Measurements from ENCODE around the gene RNF213. TPM values are rescaled to one million over a fixed set of nuclear protein-coding genes. Genes with fewer than 3 reads are reported as not detected.
A peak's percentile ranks its signal among the peaks of the same experiment; 100 is the strongest.

RNF213 gene
- total RNA-seq, 1 donor from 2014 or later, result 168 TPM

DNA sequence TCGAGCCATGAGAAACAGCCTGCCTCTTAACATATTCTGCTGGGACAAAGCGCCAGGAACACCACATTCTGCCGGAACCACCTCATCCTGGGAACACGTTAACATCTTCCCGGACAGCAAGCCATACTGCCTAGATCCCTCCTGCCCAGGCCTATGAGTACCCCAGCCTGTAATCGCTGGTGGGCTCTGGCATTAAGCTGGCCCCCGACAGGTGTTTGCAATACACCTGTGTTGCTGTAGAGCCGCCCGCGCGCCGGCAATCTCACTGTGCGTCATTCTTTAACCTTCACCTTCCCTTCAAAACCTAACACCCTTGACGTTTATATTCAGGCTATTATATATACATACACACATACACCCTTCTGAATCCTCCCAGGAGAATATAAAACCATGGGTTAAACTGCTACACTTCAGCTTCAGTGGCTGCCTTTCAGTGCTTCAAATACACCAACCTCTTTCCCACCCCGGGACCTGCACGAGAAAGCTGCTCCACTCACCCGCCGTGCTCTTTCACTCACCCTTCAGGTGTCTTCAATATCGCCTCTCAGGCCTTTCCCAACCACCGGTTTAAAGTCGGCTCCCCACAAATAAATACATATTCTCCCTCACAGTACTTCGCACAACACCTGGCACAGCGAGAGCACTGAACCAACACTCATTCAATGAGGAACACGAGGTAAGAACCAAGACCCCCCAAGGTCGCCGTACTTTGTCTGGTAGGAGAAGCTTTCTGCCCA is 153.3 kb downstream of the RNF213 start:
- DNase-seq (ENCODE audit: low spot score), result no peak

DNA sequence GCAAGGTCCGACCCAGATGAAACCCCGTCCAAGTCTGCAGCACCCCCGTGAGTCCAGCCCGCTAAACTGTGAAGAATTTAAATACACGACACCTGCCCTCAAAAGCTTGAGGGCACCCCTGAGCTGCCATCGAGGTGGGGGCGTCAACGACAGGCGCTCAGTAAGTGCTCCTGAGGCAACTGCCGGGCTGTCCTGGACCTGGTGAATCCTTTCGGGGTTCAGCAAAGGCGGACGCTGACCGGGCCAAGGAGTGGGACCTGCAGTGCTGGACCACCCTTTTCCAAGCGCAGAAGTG is 153.8 kb downstream of the RNF213 start:
- DNase-seq (ENCODE audit: low spot score), result no peak

- DNase-seq (ENCODE audit: low spot score), result peak; percentile 99
Measured at GRCh38 chr17:80414803-80415625, 154.4 kb downstream of the RNF213 start, which contains the start of gene ENDOV. Gene ENDOV (plus strand): TSS chr17:80415167. CDS start chr17:80415195, 28 bp downstream.

GRCh38 chr17:80415626-80416137 is 155.0 kb downstream of the RNF213 start:
- no peak for DNase-seq (ENCODE audit: low spot score)

- DNase-seq (ENCODE audit: low spot score), result no peak
Measured at GRCh38 chr17:80416260-80416939, 155.7 kb downstream of the RNF213 start.

DNA sequence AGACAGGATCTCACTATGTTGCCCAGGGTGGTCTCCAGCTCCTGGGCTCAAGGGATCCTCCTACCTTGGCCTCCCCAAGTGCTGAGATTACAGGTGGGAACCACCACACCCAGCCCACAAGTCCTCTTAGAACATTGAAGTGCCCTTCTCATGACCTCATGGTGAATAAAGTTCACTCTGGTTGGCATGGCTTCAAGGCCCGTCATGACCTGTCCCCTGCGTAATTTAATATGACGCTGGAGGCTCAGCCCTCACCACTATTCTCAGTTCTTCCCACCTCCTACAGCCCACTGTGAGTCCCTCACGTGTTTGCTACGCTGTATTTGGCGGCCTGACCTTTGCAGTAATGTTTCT is 156.3 kb downstream of the RNF213 start:
- no peak for DNase-seq (ENCODE audit: low spot score)

DNA sequence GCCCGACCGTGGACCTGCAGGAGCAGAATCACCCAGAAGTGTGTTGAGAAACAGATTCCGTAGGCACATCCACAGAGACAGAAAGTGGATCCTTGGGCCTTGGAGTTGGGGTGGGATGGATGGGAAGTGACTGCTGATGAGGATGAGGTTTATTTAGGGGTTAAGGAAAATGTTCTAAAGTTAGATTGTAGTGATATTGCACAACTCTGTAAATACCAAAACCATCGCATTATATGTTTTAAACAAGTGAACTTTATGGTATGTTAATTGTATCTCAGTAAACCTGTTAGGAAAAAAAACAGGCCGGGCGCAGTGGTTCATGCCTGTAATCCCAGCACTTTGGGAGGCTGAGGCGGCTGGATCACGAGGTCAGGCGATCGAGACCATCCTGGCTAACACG is 157.9 kb downstream of the RNF213 start:
- no peak for DNase-seq (ENCODE audit: low spot score)

GRCh38 chr17:80419255-80419654 is 158.6 kb downstream of the RNF213 start:
- no peak for DNase-seq (ENCODE audit: low spot score)

DNA sequence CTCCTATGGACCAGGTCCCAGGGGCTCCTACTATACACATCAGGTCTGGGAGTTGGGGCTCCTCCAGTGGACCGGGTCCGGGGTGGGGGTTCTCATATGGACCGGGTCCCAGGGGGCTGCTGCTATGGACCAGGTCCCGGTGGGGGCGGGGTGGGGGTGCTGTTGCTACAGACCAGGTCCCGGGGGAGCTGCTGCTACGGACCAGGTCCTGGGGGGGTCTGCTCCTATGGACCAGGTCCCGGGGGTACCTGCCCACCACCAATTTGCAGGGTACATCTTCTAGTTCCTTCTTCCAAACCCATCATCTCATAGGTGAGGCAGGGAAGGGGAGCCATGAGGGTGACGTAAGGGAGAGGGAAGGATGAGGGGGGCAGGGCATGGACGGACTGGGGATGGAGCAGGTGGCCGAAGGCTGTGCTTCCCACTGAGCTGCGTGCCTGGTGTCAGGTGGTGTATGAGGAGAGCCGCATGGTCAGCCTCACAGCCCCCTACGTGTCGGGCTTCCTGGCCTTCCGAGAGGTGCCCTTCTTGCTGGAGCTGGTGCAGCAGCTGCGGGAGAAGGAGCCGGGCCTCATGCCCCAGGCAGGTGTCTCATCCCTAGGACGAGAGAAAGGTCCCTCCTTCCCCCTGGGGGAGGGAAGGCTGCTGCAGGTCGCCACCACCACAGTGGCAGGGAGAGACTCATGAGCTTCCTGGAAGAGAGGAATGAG is 160.9 kb downstream of the RNF213 start:
- DNase-seq (ENCODE audit: low spot score), result no peak

DNA sequence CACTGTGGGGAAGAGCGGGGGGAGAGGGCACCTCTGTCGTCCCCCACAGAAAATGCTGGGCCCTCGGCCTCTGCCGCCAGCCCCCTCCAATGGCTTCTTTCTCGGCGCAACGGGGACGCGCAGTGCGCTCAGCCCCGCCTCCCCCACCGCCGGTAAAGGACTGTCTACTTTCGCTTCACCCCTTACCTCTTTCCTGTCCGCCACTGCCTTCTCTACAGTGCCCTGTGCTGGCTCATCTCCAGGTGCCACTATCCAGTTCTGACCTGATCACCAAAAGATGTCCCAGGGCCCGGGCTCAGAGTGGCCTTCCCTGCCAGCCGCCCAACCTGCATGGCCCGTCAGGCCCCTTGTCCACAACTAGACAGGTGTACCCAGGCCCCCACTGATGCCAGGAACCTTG is 161.6 kb downstream of the RNF213 start:
- DNase-seq (ENCODE audit: low spot score), result peak; percentile 77

DNA sequence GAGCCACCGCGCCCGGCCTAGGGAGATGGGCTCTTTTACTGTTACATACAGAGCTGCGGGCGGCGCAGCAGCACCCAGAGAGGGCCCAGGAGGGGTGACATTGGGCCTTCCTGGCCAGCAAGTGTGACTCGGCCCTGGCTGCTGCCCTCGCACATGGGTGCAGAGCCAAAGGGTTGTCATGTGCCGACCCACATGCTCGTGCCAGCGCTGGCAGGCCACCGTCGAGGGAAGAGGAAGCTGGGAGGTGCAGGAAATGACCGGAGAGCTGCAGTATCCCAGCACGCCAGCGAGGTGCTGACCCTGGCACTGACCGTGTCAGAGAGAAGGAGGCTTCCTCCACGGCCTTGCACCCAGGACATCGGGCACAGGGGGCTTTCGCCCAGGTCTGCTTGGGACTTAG is 162.3 kb downstream of the RNF213 start:
- peak; percentile 85 for DNase-seq (ENCODE audit: low spot score)

- peak; percentile 82 for DNase-seq (ENCODE audit: low spot score)
Measured at GRCh38 chr17:80423536-80424225, 163.0 kb downstream of the RNF213 start.

DNA sequence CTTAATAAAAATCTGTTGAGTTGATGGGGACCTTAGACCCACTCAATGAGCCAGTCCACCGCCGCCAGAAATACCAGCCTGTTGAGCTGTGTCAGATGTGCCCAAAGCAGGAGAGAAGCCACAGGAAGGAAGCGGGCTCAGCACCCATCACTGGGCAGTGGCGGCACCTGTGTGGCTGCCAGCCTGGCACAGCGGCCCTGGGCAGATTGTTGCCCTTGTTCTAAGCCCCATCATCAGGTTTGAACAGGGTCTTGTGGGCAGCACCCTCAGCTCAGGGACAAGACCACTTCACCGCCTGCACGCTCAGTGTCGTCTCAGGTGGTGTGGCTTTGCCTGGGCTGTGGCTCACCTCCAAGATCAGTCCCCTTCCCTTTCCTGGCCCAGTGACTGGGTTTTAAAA is 163.6 kb downstream of the RNF213 start:
- DNase-seq (ENCODE audit: low spot score), result no peak

DNA sequence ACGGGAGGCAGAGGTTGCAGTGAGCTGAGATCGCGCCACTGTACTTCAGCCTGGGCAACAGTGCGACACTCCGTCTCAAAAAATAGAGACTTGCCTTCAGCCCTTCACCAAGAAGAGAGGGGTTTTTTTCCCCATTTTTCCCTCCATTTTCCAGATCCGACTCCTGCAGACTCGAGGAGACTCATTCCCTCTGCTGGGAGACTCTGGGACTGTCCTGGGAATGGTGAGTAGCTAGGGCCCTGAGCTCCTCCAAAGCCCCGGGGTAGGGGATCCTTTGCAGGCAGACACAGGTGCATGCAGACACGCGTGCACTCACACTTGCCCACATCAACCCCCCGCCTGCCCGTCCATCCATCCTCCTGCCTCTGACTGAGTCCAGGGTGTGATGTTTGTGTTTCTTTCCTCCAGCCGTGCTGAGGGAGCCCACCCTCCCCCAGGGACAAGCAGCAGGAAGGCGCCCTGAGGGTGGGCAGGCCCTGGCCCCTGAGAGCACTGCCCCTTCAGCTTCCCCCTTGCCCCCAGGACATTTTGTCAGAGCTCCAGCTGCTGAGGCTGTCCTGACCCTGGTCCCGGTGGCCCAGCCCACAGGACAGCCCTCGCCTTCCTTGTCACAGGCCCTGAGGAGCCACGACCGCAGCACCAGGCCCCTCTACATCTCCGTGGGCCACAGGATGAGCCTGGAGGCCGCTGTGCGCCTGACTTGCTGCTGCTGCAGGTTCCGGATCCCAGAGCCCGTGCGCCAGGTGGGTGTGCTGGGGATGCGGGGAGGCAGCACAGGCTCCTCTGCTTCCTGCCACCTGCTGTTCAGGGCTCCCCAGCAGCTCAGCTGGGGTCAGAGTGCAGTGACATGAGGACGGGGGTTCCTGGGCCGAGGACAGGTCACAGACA is 164.5 kb downstream of the RNF213 start:
- no peak for DNase-seq (ENCODE audit: low spot score)

DNA sequence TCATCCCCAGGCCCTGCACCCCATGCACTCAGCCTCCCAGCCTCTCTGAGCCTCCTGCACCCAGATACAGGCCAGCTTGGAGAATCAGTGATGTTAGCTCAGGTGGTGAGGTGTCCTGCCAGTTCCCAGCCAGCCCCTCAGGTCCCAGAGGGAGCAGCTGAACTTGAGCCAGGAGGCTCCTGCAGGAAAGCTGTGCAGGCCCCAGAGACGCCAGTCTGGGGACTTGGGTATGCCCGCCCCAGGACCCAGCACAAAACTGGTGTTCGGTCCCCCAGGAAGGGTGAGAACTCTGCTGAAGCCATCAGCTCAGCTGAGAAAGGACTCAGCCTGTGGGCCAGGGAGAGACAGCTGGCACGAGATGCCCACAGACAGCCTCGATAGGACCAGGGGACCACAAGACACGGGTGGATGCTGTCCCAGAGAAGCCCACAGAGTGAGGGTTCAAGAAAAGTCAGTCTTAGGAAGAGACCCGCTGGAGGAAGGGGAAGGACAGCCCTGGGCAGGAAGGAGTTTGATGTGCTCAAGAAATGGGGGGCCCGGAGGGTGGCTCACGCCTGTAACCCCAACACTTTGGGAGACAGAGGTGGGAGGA is 165.3 kb downstream of the RNF213 start:
- DNase-seq (ENCODE audit: low spot score), result peak; percentile 84

GRCh38 chr17:80426671-80427326 is 166.1 kb downstream of the RNF213 start:
- DNase-seq (ENCODE audit: low spot score), result no peak

DNA sequence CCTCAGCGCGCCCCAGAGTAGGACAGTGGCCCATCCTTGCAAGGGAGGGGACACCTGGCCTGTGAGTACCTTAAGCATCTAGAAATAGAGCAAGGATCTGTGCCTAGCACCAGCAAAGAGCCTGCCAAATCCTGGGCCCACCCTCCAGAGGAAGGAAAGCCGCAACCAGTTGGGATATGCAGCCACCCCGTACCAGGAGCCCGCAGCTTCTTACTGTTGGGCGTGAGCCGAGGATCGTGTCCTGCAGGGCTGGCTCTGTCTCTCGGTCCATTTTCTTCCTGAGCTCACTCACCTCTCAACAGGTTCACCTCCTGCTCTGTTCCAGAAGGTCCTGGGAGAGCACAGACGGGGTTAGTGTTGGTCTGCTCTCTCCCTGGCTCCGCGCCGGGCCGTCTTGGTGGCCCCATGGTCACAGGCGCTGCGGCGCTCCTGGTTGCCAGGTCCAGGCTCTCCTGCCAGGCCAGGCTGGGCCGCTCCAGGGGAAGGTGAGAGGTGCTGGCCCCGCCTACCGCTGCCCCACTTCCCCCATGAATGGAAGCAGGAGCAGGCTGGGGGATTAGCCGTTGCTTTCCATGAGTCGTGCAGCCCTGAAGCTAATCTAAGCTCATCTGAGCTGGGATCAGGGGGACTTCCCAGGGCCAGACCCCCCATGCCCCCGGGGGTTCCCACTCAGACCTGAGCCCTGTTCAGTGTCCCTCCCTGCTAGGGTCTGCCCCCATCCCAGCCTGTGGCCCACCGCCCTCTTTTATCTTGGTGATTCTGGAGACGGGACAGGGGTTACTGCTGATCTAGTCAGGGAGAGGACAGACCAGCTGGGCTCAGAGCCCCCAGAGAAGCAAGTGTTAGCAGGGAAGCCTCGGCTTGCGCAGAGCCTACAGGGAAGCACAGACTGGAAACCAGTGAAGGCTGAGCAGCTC is 167.0 kb downstream of the RNF213 start:
- no peak for DNase-seq (ENCODE audit: low spot score)

DNA sequence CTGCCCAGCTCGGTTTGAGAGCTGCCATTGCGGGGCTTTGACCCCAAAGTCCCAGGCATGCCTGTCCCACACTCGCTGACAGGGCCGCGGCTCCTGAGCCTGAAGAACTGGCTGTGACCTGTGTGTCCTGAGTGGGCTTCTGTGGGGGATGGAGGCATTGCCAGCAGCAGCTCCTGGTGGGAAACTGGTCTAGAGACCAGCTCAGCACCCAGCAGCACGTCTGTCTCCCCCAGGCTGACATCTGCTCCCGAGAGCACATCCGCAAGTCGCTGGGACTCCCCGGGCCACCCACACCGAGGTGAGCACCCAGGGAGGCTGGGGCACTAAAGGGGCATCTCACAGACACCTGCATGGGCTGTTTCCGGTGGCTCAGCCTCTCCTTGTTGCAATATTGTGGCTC is 167.7 kb downstream of the RNF213 start:
- DNase-seq (ENCODE audit: low spot score), result no peak
